ENCODE results near the gene MMD. TPM values are rescaled to one million over a fixed set of nuclear protein-coding genes. Genes with fewer than 3 reads are reported as not detected.
A peak's percentile ranks its signal among the peaks of the same experiment; 100 is the strongest.

Gene MMD
- total and polyA plus RNA-seq, 2 of the 13 experiments (the other 11 are each of a cell fraction or from before 2014, with no cell fraction given): 121 to 225 TPM

- TF ChIP-seq HNF4G (IDR thresholded peaks at IDR 0.05; ENCODE audit: borderline replicate concordance, low read depth, low read length) (peak; percentile 78), HNF4G (CRISPR knock-in tag; IDR thresholded peaks at IDR 0.05; ENCODE audit: borderline replicate concordance, low read depth) (peak; percentile 85; the same call in 1 of the 2 replicates), ZNF350 (CRISPR knock-in tag; IDR thresholded peaks at IDR 0.05; ENCODE audit: borderline replicate concordance, low read depth) (peak; percentile 77), ZNF850 (CRISPR knock-in tag; conservative IDR thresholded peaks at IDR 0.05) (no peak), TAF15 (IDR thresholded peaks at IDR 0.05; ENCODE audit: low read depth, low read length, poor library complexity, severe bottlenecking) (no peak), ZNF710 (CRISPR knock-in tag; IDR thresholded peaks at IDR 0.05; ENCODE audit: borderline replicate concordance) (no peak; the same call in 1 of the 2 replicates), PHF21A (CRISPR knock-in tag; IDR thresholded peaks at IDR 0.05) (peak; percentile 89), ZNF407 (CRISPR knock-in tag; IDR thresholded peaks at IDR 0.05; ENCODE audit: not compliant biosample characterization) (peak; percentile 30), ISL2 (CRISPR knock-in tag; IDR thresholded peaks at IDR 0.05) (peak; percentile 82; the same call in 1 of the 2 replicates), HNRNPUL1 (IDR thresholded peaks at IDR 0.05; ENCODE audit: low read depth, low read length) (0 out of 2 replicates have a peak, but pooled peaks have one; percentile 41), ZNF790 (CRISPR knock-in tag; IDR thresholded peaks at IDR 0.05; ENCODE audit: borderline replicate concordance) (no peak), ZNF256 (CRISPR knock-in tag; conservative IDR thresholded peaks at IDR 0.05) (no peak), ZNF547 (CRISPR knock-in tag; IDR thresholded peaks at IDR 0.05) (peak; percentile 54), ZNF749 (CRISPR knock-in tag; IDR thresholded peaks at IDR 0.05; ENCODE audit: borderline replicate concordance) (no peak), NR0B2 (CRISPR knock-in tag; IDR thresholded peaks at IDR 0.05) (no peak)
Measured at GRCh38 chr17:55444471-55445441, 23.1 kb upstream of the MMD start (continued).
